ENCODE data around the gene TPRKB.
"Not testable (repeated sequence)": the region's sequence is repeated elsewhere in the genome, so short reads cannot be mapped to it uniquely, and the experiment has no call there.

TPRKB gene

GRCh38 chr2:73698101-73698500 lies 39.0 kb downstream of the TPRKB start:
- DNase-seq = no peak

GRCh38 chr2:73697606-73698005 lies 39.5 kb downstream of the TPRKB start:
- no peak for DNase-seq

GRCh38 chr2:73696985-73697384 lies 40.2 kb downstream of the TPRKB start:
- DNase-seq = not testable (repeated sequence)

- DNase-seq = not testable (repeated sequence)
Observed at GRCh38 chr2:73696521-73696920, 40.6 kb downstream of the TPRKB start.

GRCh38 chr2:73690372-73691088 lies 46.6 kb downstream of the TPRKB start:
- DNase-seq = peak in 1 of 6 experiments; percentile 1

- DNase-seq = not testable (repeated sequence)
Observed at GRCh38 chr2:73688494-73688893, 48.7 kb downstream of the TPRKB start.

- no peak for DNase-seq
Observed at GRCh38 chr2:73685764-73686438, 51.2 kb downstream of the TPRKB start.

- DNase-seq = not testable (repeated sequence)
Observed at GRCh38 chr2:73684905-73685304, 52.2 kb downstream of the TPRKB start.

GRCh38 chr2:73684325-73684724 lies 52.8 kb downstream of the TPRKB start:
- not testable (repeated sequence) for DNase-seq

- peak in 1 of 6 experiments; percentile 2 for DNase-seq
Observed at GRCh38 chr2:73679951-73680571, 57.1 kb downstream of the TPRKB start.

All from stimulated activated naive CD4-positive, alpha-beta T cell (primary cell).